ENCODE measurements around the gene PANX3.

PANX3 gene

GRCh38 chr11:124618863-124619262 is 7.6 kb downstream of the PANX3 start:
- no peak for DNase-seq

GRCh38 chr11:124622531-124623451 is 11.6 kb downstream of the PANX3 start, which contains the start of gene TBRG1:
Gene TBRG1, plus strand, starts transcription at chr11:124622864. Its CDS starts 220 bp downstream, at chr11:124623084.
- peak; percentile 85 for DNase-seq

DNA sequence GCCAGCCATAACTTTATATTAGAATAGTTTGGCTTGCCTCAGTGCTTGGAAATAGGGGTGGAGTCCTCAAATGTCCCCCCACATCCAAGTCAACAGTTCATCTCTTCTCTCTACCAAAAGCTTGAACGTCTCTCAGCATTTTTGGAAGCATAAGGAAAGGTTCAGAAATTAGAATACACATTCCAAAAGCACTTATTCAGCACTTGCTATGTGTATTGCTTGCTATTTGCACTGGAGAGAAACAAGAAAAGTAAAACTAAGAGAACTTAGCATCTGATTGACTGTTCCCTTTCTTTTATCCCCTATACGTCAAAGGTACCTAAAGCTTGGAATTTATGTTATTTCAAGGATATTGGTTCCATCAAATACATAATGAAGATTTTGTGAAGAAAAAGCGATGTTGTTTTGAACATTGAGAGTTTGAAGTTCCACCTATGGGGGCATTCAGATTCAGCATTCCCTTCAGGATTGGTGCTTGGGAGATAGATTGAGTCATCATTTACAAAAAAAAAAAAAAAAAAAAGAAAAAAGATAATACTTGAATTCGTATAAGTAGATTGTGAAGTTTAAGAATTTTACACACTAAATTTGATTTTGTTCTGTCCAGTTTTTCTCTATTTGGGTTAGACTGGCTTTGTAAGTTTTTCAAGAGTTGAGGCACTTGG is 12.8 kb downstream of the PANX3 start:
- no peak for DNase-seq

GRCh38 chr11:124625504-124626168 is 14.4 kb downstream of the PANX3 start:
- no peak for DNase-seq

- DNase-seq, result no peak
Measured at GRCh38 chr11:124627546-124627945, 16.3 kb downstream of the PANX3 start.

- no peak for DNase-seq
Measured at GRCh38 chr11:124629961-124630360, 18.7 kb downstream of the PANX3 start.

GRCh38 chr11:124633355-124633754 is 22.1 kb downstream of the PANX3 start:
- no peak for DNase-seq

DNA sequence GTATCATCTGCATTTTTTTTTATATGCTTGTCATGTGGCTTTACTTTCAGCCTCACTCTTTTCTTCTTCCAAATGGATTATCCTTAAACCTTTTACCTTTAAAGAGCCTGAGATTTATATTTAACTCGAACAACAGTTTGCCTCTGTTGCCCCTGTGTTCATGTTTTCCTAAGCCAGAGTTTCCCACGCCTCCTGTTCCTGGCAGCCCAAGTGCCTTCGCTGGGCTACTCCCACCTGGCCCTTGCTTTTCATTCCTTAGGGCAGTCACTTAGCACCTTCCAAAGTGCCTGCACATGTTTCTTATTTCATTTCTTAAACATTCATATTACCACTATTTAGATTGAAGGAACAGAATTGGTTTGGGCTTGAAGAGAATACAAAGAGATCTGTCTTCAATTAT is 24.7 kb downstream of the PANX3 start:
- no peak for DNase-seq

- DNase-seq, result no peak
Measured at GRCh38 chr11:124638500-124638899, 27.3 kb downstream of the PANX3 start.

- DNase-seq, result no peak
Measured at GRCh38 chr11:124639186-124639585, 28.0 kb downstream of the PANX3 start.

- no peak for DNase-seq
Measured at GRCh38 chr11:124640666-124641065, 29.4 kb downstream of the PANX3 start.

DNA sequence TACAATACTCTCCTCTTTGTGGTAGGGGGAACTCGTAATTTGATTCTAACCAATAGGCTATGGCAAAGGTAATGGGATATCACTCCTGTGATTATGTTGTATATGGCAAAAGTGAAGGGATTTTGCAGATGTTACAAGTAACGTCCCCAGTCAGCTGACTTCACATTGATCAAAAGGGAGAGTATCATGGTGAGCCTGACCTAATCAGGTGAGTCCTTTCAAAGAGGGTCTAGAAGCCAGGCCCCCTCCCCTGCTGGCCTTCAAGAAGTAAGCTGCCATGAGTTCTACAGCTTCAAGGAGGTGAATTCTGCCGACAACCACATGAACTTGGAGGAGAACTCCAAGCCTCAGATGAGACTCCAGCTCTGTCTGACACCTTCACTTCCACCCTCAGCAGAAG is 31.4 kb downstream of the PANX3 start:
- no peak for DNase-seq

DNA sequence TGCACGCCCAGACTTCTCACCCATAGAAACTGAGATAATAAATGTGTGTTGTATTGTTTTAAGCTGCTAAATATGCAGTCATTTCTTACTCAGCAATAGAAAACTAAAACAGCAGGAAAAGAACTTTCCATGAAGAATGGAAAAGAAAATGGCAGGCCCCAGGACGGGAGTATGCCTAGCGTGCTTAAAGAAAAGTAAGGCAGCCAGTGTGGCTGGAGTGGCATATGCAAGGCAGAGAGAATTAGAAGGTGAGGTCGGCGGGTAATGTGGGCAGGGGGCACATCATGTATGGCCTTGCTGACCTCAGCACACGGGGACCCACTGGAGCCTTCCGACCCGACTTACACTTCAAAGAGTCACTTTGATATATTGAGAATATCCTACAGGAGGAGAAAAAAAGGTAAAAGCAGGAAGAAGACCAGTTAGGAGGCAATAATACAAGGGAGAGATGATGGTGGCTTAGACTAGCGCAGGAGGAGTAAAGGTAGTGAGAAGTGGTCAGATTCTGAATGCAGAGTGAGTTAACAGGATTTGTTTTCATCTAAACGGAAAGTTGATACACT is 31.9 kb downstream of the PANX3 start:
- DNase-seq, result no peak

DNA sequence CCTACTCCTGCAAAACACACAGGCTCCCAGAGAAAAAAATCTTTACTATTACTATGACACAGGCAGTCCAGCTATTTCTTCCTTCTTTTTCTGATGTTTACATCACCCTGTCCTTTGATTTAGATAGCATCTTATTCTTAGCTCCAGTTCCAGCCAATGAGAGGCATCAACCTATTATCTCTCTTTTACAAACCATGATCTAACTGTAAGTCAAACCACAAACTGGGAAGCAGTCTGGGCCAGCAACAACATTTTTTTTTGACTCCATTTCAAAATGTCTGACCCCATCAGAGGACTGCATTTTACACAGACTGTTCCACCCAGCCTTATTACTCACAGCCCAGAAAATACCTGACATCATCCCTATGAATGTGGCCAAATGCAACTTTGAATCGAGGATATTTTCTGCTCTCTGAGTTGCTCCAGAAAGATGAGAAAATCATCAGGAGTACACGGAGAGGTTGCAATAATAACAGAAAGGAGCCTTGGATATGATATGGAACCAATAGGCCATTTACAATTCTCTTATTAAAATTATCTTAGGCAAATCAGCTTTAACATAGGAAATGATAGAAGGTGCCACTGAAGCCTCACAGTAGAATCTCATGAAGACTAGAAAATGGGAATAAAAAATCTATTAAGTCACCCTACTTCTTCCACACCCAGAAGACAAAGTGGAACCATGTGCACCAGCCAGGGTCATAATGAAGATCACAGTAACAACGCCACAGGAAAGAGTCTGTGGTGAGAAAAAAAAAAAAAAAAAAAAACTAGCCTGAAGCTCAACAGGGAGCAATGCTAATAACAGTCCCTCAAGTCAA is 32.6 kb downstream of the PANX3 start:
- no peak for DNase-seq

GRCh38 chr11:124644426-124645280 is 33.4 kb downstream of the PANX3 start:
- peak; percentile 28 for DNase-seq

DNA sequence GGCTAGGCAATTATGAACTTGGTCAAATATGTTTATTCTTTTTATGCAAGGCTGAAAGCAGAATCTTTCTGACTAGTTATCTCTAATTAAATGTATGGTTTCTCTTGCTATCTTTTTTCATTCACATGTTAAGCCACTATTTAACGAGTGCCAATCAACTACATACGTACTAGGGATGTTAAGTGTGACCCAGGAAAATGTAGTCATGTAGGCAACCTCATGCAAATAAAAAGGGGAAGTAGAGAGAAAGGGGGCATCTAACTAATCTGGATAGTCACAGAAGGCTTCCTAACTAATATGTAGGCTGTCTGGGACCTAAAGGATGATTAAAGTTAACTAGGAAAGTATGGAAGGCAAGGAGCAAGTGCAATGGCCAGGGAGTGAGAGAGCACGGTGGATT is 34.9 kb downstream of the PANX3 start:
- DNase-seq, result no peak

GRCh38 chr11:124648610-124649009 is 37.4 kb downstream of the PANX3 start:
- no peak for DNase-seq

GRCh38 chr11:124656774-124657630 is 45.8 kb downstream of the PANX3 start:
- DNase-seq, result no peak

GRCh38 chr11:124657904-124658303 is 46.7 kb downstream of the PANX3 start:
- DNase-seq, result no peak

GRCh38 chr11:124658501-124658900 is 47.3 kb downstream of the PANX3 start:
- DNase-seq, result no peak
